ENCODE data around the gene KRTAP10-1. TPM values are rescaled to one million over a fixed set of nuclear protein-coding genes. Genes with fewer than 3 reads are reported as not detected.

The KRTAP10-1 gene
- total RNA-seq, 1 experiment from 2014 or later, result not detected

- no peak overlapping the region for H3K27ac Mint-ChIP-seq (ENCODE audit: low read depth, unreplicated experiment)
Measured at GRCh38 chr21:44549525-44550211, 9.7 kb upstream of the KRTAP10-1 start.

DNA sequence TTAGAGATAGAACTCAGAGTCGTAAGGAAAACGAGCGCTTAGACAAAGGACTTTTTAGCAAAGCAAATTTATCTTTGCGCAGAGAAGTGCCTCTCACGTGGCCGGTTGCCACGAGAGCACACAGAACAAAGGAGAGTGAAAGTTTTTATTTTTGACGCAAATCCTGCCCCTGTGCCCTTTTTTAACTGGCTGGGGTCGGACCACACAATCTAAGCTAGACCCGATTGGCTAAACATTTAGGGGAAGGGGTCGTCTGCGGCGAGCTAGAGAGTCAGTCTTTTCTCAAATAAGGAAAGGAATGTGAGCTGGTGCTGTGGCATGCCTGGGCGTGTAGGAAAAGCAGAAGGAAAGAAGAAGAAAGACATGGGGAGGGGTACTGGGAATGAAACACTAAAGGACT lies 8.9 kb upstream of the KRTAP10-1 start:
- no peaks in the 10 kb centered on the region for H3K36me3 Mint-ChIP-seq (ENCODE audit: insufficient read depth, unreplicated experiment)
- no TSS peak for BruUV-seq (replicated peaks)
- no peak for TF ChIP-seq CTCF (IDR thresholded peaks at IDR 0.05; ENCODE audit: unreplicated experiment)
- H3K27me3 Mint-ChIP-seq (ENCODE audit: insufficient read depth, unreplicated experiment), result peaks cover 46% of the 10 kb centered on the region
- H3K4me3 Mint-ChIP-seq (ENCODE audit: unreplicated experiment), result peak overlapping the region; percentile 3
- no peak for DNase-seq (ENCODE audit: unreplicated experiment)
- ChIA-PET CTCF (no interaction called here), POLR2A (no interaction called here)
- peaks cover 15% of the 10 kb centered on the region for H3K4me1 Mint-ChIP-seq (ENCODE audit: insufficient read depth, unreplicated experiment)
- no peak overlapping the region for H3K27ac Mint-ChIP-seq (ENCODE audit: low read depth, unreplicated experiment)
- intact Hi-C loops (cut with micrococcal nuclease), result no loop called here
- peaks cover 24% of the 10 kb centered on the region for H3K9me3 Mint-ChIP-seq (ENCODE audit: unreplicated experiment)

More at GRCh38 chr21:44549525-44550211, 9.7 kb upstream of the KRTAP10-1 start:
- ChIA-PET POLR2A (no interaction called here), CTCF (interaction anchor here (0.7 to 1.8 kb wide), 2 partner anchors 39 to 192 kb away, joined by 4 read pairs; no protein-coding TSS in a partner anchor)
- intact Hi-C loops (cut with micrococcal nuclease), result no loop called here
- H3K27me3 Mint-ChIP-seq (ENCODE audit: insufficient read depth, unreplicated experiment), result peaks cover 53% of the 10 kb centered on the region
- TF ChIP-seq CTCF (IDR thresholded peaks at IDR 0.05; ENCODE audit: unreplicated experiment), result no peak
- H3K36me3 Mint-ChIP-seq (ENCODE audit: insufficient read depth, unreplicated experiment), result no peaks in the 10 kb centered on the region
- no peak for DNase-seq (ENCODE audit: unreplicated experiment)
- H3K4me1 Mint-ChIP-seq (ENCODE audit: insufficient read depth, unreplicated experiment), result peaks cover 15% of the 10 kb centered on the region
- peaks cover 27% of the 10 kb centered on the region for H3K9me3 Mint-ChIP-seq (ENCODE audit: unreplicated experiment)
- no peak overlapping the region for H3K4me3 Mint-ChIP-seq (ENCODE audit: unreplicated experiment)
- no TSS peak for BruUV-seq (replicated peaks)

- no TSS peak for BruUV-seq (replicated peaks)
- no peak for TF ChIP-seq CTCF (IDR thresholded peaks at IDR 0.05; ENCODE audit: unreplicated experiment)
- Mint-ChIP-seq H3K27ac (ENCODE audit: low read depth, unreplicated experiment) (no peak overlapping the region), H3K4me3 (ENCODE audit: unreplicated experiment) (no peak overlapping the region), H3K9me3 (ENCODE audit: unreplicated experiment) (peaks cover 23% of the 10 kb centered on the region), H3K36me3 (ENCODE audit: insufficient read depth, unreplicated experiment) (no peaks in the 10 kb centered on the region), H3K4me1 (ENCODE audit: insufficient read depth, unreplicated experiment) (peaks cover 15% of the 10 kb centered on the region), H3K27me3 (ENCODE audit: insufficient read depth, unreplicated experiment) (peaks cover 40% of the 10 kb centered on the region)
- POLR2A ChIA-PET, result no interaction called here
- CTCF ChIA-PET, result no interaction called here
- intact Hi-C loops (cut with micrococcal nuclease), result no loop called here
- DNase-seq (ENCODE audit: unreplicated experiment), result no peak
Measured at GRCh38 chr21:44548381-44548780, 8.4 kb upstream of the KRTAP10-1 start.

GRCh38 chr21:44547656-44548331 lies 7.8 kb upstream of the KRTAP10-1 start:
- ChIA-PET POLR2A (no interaction called here), CTCF (interaction anchor here (0.7 kb wide), 2 partner anchors 114 to 148 kb away, joined by 3 to 4 read pairs; no protein-coding TSS in a partner anchor)
- intact Hi-C loops (cut with micrococcal nuclease), result no loop called here
- no peak for TF ChIP-seq CTCF (IDR thresholded peaks at IDR 0.05; ENCODE audit: unreplicated experiment)
- Mint-ChIP-seq H3K9me3 (ENCODE audit: unreplicated experiment) (peaks cover 23% of the 10 kb centered on the region), H3K36me3 (ENCODE audit: insufficient read depth, unreplicated experiment) (no peaks in the 10 kb centered on the region), H3K4me3 (ENCODE audit: unreplicated experiment) (no peak overlapping the region), H3K27me3 (ENCODE audit: insufficient read depth, unreplicated experiment) (peaks cover 34% of the 10 kb centered on the region), H3K4me1 (ENCODE audit: insufficient read depth, unreplicated experiment) (peaks cover 15% of the 10 kb centered on the region), H3K27ac (ENCODE audit: low read depth, unreplicated experiment) (no peak overlapping the region)
- BruUV-seq (replicated peaks), result no TSS peak
- no peak for DNase-seq (ENCODE audit: unreplicated experiment)

Measured in MCF 10A (cell line).